HG03108 (cell line): Measurements from ENCODE around the gene PYGO1.
"Not testable (repeated sequence)": the region's sequence is repeated elsewhere in the genome, so short reads cannot be mapped to it uniquely, and the experiment has no call there.

Experiments
- ATAC-seq: cut with Tn5 transposase; IDR thresholded peaks from one replicate; pipeline ENCODE4 v1.9.1; 2021; ENCODE audit warnings: moderate library complexity; ENCODE audit not compliant: unreplicated experiment

PYGO1 gene

GRCh38 chr15:55513621-55514413, 74.3 kb downstream of the PYGO1 start:
- ATAC-seq: not testable (repeated sequence)

- ATAC-seq: no peak
Observed at GRCh38 chr15:55513152-55513551, 75.0 kb downstream of the PYGO1 start.

- no peak for ATAC-seq
Observed at GRCh38 chr15:55507567-55507966, 80.6 kb downstream of the PYGO1 start.

GRCh38 chr15:55505407-55505806, 82.7 kb downstream of the PYGO1 start:
- ATAC-seq: not testable (repeated sequence)

GRCh38 chr15:55499151-55499550, 89.0 kb downstream of the PYGO1 start:
- no peak for ATAC-seq

GRCh38 chr15:55498109-55498938, 89.8 kb downstream of the PYGO1 start:
- ATAC-seq: peak; percentile 99

GRCh38 chr15:55496716-55497115, 91.4 kb downstream of the PYGO1 start:
- no peak for ATAC-seq

- ATAC-seq: no peak
Observed at GRCh38 chr15:55494931-55495330, 93.2 kb downstream of the PYGO1 start.

GRCh38 chr15:55488952-55489600, 99.1 kb downstream of the PYGO1 start:
- not testable (repeated sequence) for ATAC-seq
